ENCODE data around the gene ABCA7. TPM values are rescaled to one million over a fixed set of nuclear protein-coding genes. Genes with fewer than 3 reads are reported as not detected.

Gene ABCA7
- total RNA-seq, 4 donors from 2014 or later = 3.9 to 9.5 (median 6.9) TPM

- no peak for DNase-seq (ENCODE audit: extremely low spot score)
- intact Hi-C loops (cut with DNase I) = loop anchor here (5.0 kb wide), 1 partner anchor 52 kb away; the partner anchor contains the start of gene ABCA7
- H3K9me3 ChIP-seq = no peaks in the 10 kb centered on the region
- H3K4me3 ChIP-seq = peak overlapping the region; percentile 70 to 99 (median 87)
- peak overlapping the region in 1 of 4 donors; percentile 78 for H3K27ac ChIP-seq (replicated peaks in 1 of 4)
- no peak for TF ChIP-seq POLR2A (IDR thresholded peaks at IDR 0.05; ENCODE audit: low read depth)
- TF ChIP-seq CTCF (IDR thresholded peaks at IDR 0.05) = no peak
- no peak for TF ChIP-seq EP300 (IDR thresholded peaks at IDR 0.05)
- no peak for TF ChIP-seq POLR2AphosphoS5 (IDR thresholded peaks at IDR 0.05)
- H3K4me1 ChIP-seq = peaks cover 23 to 51% (median 38%) of the 10 kb centered on the region in 4 donors
- no peaks in the 10 kb centered on the region for H3K27me3 ChIP-seq
- 69% methylated on average over 25 of the region's 32 CpGs for WGBS
- peaks cover 13 to 49% (median 46%) of the 10 kb centered on the region in 4 donors for H3K36me3 ChIP-seq
Measured at GRCh38 chr19:1093811-1094553, 54.1 kb downstream of the ABCA7 start.

GRCh38 chr19:1094655-1094977 is 54.7 kb downstream of the ABCA7 start:
- 3% methylated on average over 8 of the region's 19 CpGs for WGBS
- H3K4me3 ChIP-seq = peak overlapping the region; percentile 70 to 99 (median 87)
- H3K27ac ChIP-seq (replicated peaks in 1 of 4) = peak overlapping the region; percentile 73 to 83 (median 77)
- DNase-seq (ENCODE audit: extremely low spot score) = no peak
- no peaks in the 10 kb centered on the region for H3K27me3 ChIP-seq
- H3K9me3 ChIP-seq = no peaks in the 10 kb centered on the region
- TF ChIP-seq POLR2A (IDR thresholded peaks at IDR 0.05; ENCODE audit: low read depth) (no peak), POLR2AphosphoS5 (IDR thresholded peaks at IDR 0.05) (no peak), CTCF (IDR thresholded peaks at IDR 0.05) (no peak), EP300 (IDR thresholded peaks at IDR 0.05) (no peak)
- intact Hi-C loops (cut with DNase I) = loop anchor here (5.0 kb wide), 1 partner anchor 52 kb away; the partner anchor contains the start of gene ABCA7
- H3K4me1 ChIP-seq = peaks cover 29 to 51% (median 42%) of the 10 kb centered on the region in 4 donors
- H3K36me3 ChIP-seq = peaks cover 8 to 43% (median 39%) of the 10 kb centered on the region in 4 donors

GRCh38 chr19:1094978-1095701 is 55.2 kb downstream of the ABCA7 start, which contains the start of gene POLR2E:
Gene POLR2E, minus strand, starts transcription at chr19:1095375. Its CDS starts 60 bp downstream, at chr19:1095315.
- peaks cover 35 to 54% (median 47%) of the 10 kb centered on the region in 4 donors for H3K4me1 ChIP-seq
- H3K9me3 ChIP-seq = no peaks in the 10 kb centered on the region
- intact Hi-C loops (cut with DNase I) = loop anchor here (5.0 kb wide), 1 partner anchor 53 kb away; the partner anchor contains the start of gene ABCA7
- under 1% methylated on average over 21 of the region's 81 CpGs for WGBS
- H3K27me3 ChIP-seq = no peaks in the 10 kb centered on the region
- peaks cover 7 to 38% (median 34%) of the 10 kb centered on the region in 4 donors for H3K36me3 ChIP-seq
- H3K27ac ChIP-seq (replicated peaks in 1 of 4) = peak within 1 kb of the TSS; percentile 73 to 83 (median 77)
- peak; percentile 99 for DNase-seq (ENCODE audit: extremely low spot score)
- H3K4me3 ChIP-seq = peak within 1 kb of the TSS; percentile 70 to 99 (median 87)
- TF ChIP-seq CTCF (IDR thresholded peaks at IDR 0.05) (no peak), POLR2AphosphoS5 (IDR thresholded peaks at IDR 0.05) (peak; percentile 93 to 97), POLR2A (IDR thresholded peaks at IDR 0.05; ENCODE audit: low read depth) (peak; percentile 58), EP300 (IDR thresholded peaks at IDR 0.05) (no peak)

- peak overlapping the region in 2 of 4 donors; percentile 95 to 100 for H3K27ac ChIP-seq (replicated peaks in 1 of 4)
- intact Hi-C loops (cut with DNase I) = no loop called here
- H3K36me3 ChIP-seq = peaks cover 0 to 11% (median 8%) of the 10 kb centered on the region in 4 donors
- TF ChIP-seq CTCF (IDR thresholded peaks at IDR 0.05) (no peak), EP300 (IDR thresholded peaks at IDR 0.05) (no peak), POLR2A (IDR thresholded peaks at IDR 0.05; ENCODE audit: low read depth) (no peak), POLR2AphosphoS5 (IDR thresholded peaks at IDR 0.05) (no peak)
- WGBS = 88% methylated on average over 7 of the region's 7 CpGs
- no peaks in the 10 kb centered on the region for H3K27me3 ChIP-seq
- peaks cover 61 to 73% (median 70%) of the 10 kb centered on the region in 4 donors for H3K4me1 ChIP-seq
- no peak overlapping the region for H3K4me3 ChIP-seq
- no peak for DNase-seq (ENCODE audit: extremely low spot score)
- H3K9me3 ChIP-seq = no peaks in the 10 kb centered on the region
Measured at GRCh38 chr19:1097810-1098176, 57.9 kb downstream of the ABCA7 start.

All from esophagus muscularis mucosa (tissue), 4 donors.